SU-DHL-6 (cell line): ENCODE data around the gene WDR18.
A peak's percentile ranks its signal among the peaks of the same experiment; 100 is the strongest.

Experiments
- H2AFZ ChIP-seq: fragments of 200-600 bp; sonication (generic); 2 replicates; pipeline ENCODE4 v1.6.1; 2014; ENCODE audit warnings: low read depth, mild to moderate bottlenecking, moderate library complexity, mixed read lengths, antibody characterized with exemption, low read length; ENCODE audit not compliant: severe bottlenecking
- H3F3A ChIP-seq: fragments of 200-600 bp; shearing (Covaris generic); 2 replicates; pipeline ENCODE4 v1.6.0; 2016; ENCODE audit warnings: antibody characterized with exemption, mild to moderate bottlenecking; ENCODE audit not compliant: insufficient read depth
- H3K27ac ChIP-seq: fragments of 200-600 bp; sonication (generic); 2 replicates; pipeline ENCODE4 v1.5.1; 2016; ENCODE audit warnings: low read depth, mild to moderate bottlenecking, low read length, moderate library complexity, mixed read lengths
- H3K27me3 ChIP-seq: fragments of 200-600 bp; sonication (generic), shearing (Covaris generic); 2 replicates; pipeline ENCODE4 v1.6.0; 2014; ENCODE audit warnings: mild to moderate bottlenecking, low read length
- H3K36me3 ChIP-seq: fragments of 200-600 bp; sonication (generic); 2 replicates; pipeline ENCODE4 v1.6.1; 2014; ENCODE audit warnings: mild to moderate bottlenecking, low read length, mixed read lengths
- H3K4me2 ChIP-seq: fragments of 300-600, 200-600 bp; shearing (Covaris generic), sonication (generic); 2 replicates; pipeline ENCODE4 v1.6.0; 2014; ENCODE audit warnings: low read length, low read depth, mild to moderate bottlenecking; ENCODE audit not compliant: poor library complexity, severe bottlenecking
- H3K4me3 ChIP-seq: fragments of 200-600 bp; sonication (generic); 2 replicates; pipeline ENCODE4 v1.5.1; 2014; ENCODE audit warnings: antibody characterized with exemption, low read length, mild to moderate bottlenecking, mixed read lengths; ENCODE audit not compliant: insufficient read depth, poor library complexity, severe bottlenecking
- H3K79me2 ChIP-seq: fragments of 200-600 bp; sonication (generic); 2 replicates; pipeline ENCODE4 v1.6.1; 2014; ENCODE audit warnings: mild to moderate bottlenecking, low read length, moderate library complexity; ENCODE audit not compliant: insufficient read depth
- H3K9ac ChIP-seq: fragments of 200-600 bp; sonication (generic); 2 replicates; pipeline ENCODE4 v1.7.0; 2014; ENCODE audit warnings: mild to moderate bottlenecking, low read length
- H3K9me2 ChIP-seq: fragments of 200-600 bp; sonication (generic); replicated peaks from 2 replicates; pipeline ENCODE4 v1.6.1; 2014; ENCODE audit warnings: low read length; ENCODE audit not compliant: insufficient read depth
- H3K9me3 ChIP-seq: fragments of 200-600 bp; sonication (generic); 2 replicates; pipeline ENCODE4 v1.6.1; 2014; ENCODE audit warnings: low read length, mixed read lengths; ENCODE audit not compliant: insufficient read depth
- H4K20me1 ChIP-seq: fragments of 200-600 bp; sonication (generic); 2 replicates; pipeline ENCODE4 v1.6.1; 2014; ENCODE audit warnings: low read depth, mild to moderate bottlenecking, antibody characterized with exemption, low read length, moderate library complexity, mixed read lengths
- CTCF ChIP-seq: fragments of 200-600 bp; sonication (generic); IDR thresholded peaks from one replicate; pipeline ENCODE4 v1.5.1; 2017; ENCODE audit warnings: antibody characterized with exemption, mild to moderate bottlenecking, low read length, moderate library complexity; ENCODE audit not compliant: insufficient read depth, poor library complexity, severe bottlenecking
- EZH2phosphoT487 ChIP-seq: fragments of 200-600 bp; sonication (generic), shearing (Covaris generic); conservative IDR thresholded peaks from 2 replicates; pipeline ENCODE4 v1.6.1; 2018; ENCODE audit warnings: mild to moderate bottlenecking, antibody characterized with exemption, low read length, moderate library complexity, mixed read lengths

The WDR18 gene

GRCh38 chr19:966485-967088 lies 17.6 kb upstream of the WDR18 start:
- Histone ChIP-seq H3K27ac (no peak overlapping the region), H2AFZ (no peak overlapping the region), H3K9me3 (peaks cover 6% of the 10 kb centered on the region; the same call in 1 of the 2 replicates), H4K20me1 (no peaks in the 10 kb centered on the region), H3K79me2 (no peaks in the 10 kb centered on the region), H3K27me3 (no peaks in the 10 kb centered on the region), H3K4me3 (no peak overlapping the region), H3F3A (no peaks in the 10 kb centered on the region), H3K9ac (no peak overlapping the region), H3K9me2 (no peaks in the 10 kb centered on the region), H3K36me3 (no peaks in the 10 kb centered on the region), H3K4me2 (no peak overlapping the region)
- TF ChIP-seq EZH2phosphoT487 = no peak
- no peak for TF ChIP-seq CTCF

DNA sequence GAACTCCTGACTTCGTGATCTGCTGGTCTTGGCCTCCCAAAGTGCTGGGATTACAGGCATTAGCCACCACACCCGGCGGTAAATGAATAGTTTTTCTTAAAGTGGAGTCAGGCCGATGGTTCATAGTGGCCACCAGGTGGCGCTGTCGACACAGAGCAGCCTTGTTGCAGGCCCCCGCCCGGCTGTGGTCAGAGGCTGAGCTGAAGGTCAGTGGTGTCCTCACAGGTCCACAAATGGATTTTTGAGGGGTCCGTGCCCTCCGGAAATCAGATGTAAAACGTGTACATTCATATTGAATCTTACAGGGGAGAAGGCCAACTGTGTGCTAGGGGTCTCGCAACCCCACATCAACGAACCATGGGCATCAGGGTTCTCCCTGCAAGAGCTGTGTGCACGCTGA lies 13.4 kb upstream of the WDR18 start:
- Histone ChIP-seq H4K20me1 (no peaks in the 10 kb centered on the region), H3F3A (no peaks in the 10 kb centered on the region), H3K9me3 (peaks cover 6% of the 10 kb centered on the region; the same call in 1 of the 2 replicates), H3K79me2 (no peaks in the 10 kb centered on the region), H3K9me2 (no peaks in the 10 kb centered on the region), H3K27ac (no peak overlapping the region), H3K36me3 (no peaks in the 10 kb centered on the region), H2AFZ (no peak overlapping the region), H3K27me3 (no peaks in the 10 kb centered on the region), H3K9ac (no peak overlapping the region), H3K4me3 (no peak overlapping the region), H3K4me2 (no peak overlapping the region)
- TF ChIP-seq EZH2phosphoT487 = no peak
- peak; percentile 53 for TF ChIP-seq CTCF

DNA sequence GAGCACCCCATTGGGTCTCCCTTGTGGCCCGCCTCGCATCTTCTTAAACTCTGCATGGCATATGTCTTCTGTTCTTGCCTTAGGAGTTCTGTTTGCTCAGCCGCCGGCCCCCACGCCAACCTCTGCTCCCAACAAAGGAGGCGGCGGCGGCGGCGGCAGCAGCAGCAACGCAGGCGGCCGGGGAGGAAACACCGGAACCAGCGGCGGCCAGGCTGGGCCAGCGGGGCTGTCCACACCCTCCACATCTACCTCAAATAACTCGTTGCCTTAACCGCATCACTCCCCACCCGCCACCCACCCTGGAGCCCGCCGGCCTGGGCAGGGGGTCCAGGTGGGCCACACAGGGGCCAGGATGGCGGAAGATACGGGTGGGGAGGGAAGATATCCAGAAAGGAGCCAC lies 12.3 kb upstream of the WDR18 start:
- no peak for TF ChIP-seq CTCF
- no peak for TF ChIP-seq EZH2phosphoT487
- peaks cover 6% of the 10 kb centered on the region; the same call in 1 of the 2 replicates for H3K9me3 ChIP-seq
- H3K9ac ChIP-seq = no peak overlapping the region
- H3K4me3 ChIP-seq = no peak overlapping the region
- H3K4me2 ChIP-seq = no peak overlapping the region
- H3F3A ChIP-seq = no peaks in the 10 kb centered on the region
- H4K20me1 ChIP-seq = no peaks in the 10 kb centered on the region
- H2AFZ ChIP-seq = no peak overlapping the region
- H3K27ac ChIP-seq = no peak overlapping the region
- H3K79me2 ChIP-seq = no peaks in the 10 kb centered on the region
- no peaks in the 10 kb centered on the region for H3K9me2 ChIP-seq
- H3K27me3 ChIP-seq = no peaks in the 10 kb centered on the region
- H3K36me3 ChIP-seq = no peaks in the 10 kb centered on the region
